ENCODE measurements around the gene DOCK3. TPM values are rescaled to one million over a fixed set of nuclear protein-coding genes. Genes with fewer than 3 reads are reported as not detected.
"Not testable (repeated sequence)": the region's sequence is repeated elsewhere in the genome, so short reads cannot be mapped to it uniquely, and the experiment has no call there.

Gene DOCK3
- polyA plus RNA-seq, 1 donor from 2014 or later: 15.6 TPM

- no peak for TF ChIP-seq CTCF (IDR thresholded peaks at IDR 0.05; ENCODE audit: poor library complexity, severe bottlenecking)
- TF ChIP-seq REST (IDR thresholded peaks at IDR 0.05; ENCODE audit: borderline replicate concordance): no peak
- no peak for TF ChIP-seq POLR2AphosphoS5 (IDR thresholded peaks at IDR 0.05)
- TF ChIP-seq EP300 (conservative IDR thresholded peaks at IDR 0.05; ENCODE audit: poor library complexity, severe bottlenecking): no peak
- TF ChIP-seq MXI1 (conservative IDR thresholded peaks at IDR 0.05; ENCODE audit: poor library complexity, severe bottlenecking): no peak
- no peak for TF ChIP-seq EZH2 (IDR thresholded peaks at IDR 0.05; ENCODE audit: borderline replicate concordance, insufficient read depth, low read length, poor library complexity, severe bottlenecking)
- TF ChIP-seq SMC3 (conservative IDR thresholded peaks at IDR 0.05; ENCODE audit: poor library complexity): no peak
- TF ChIP-seq RAD21 (conservative IDR thresholded peaks at IDR 0.05): no peak
- TF ChIP-seq TAF1 (IDR thresholded peaks at IDR 0.05; ENCODE audit: low read depth): no peak
- H3K36me3 ChIP-seq (ENCODE audit: insufficient read depth, low read length): peaks cover 7% of the 10 kb centered on the region
These were observed 687.7 kb downstream of the DOCK3 start for GRCh38 chr3:51362476-51362875.

GRCh38 chr3:51368276-51368675, 693.5 kb downstream of the DOCK3 start:
- not testable (repeated sequence) for H2AFZ ChIP-seq (ENCODE audit: low read depth, low read length); H3K4me3 ChIP-seq (ENCODE audit: low read length); H3K27me3 ChIP-seq (ENCODE audit: insufficient read depth, low read depth, low read length); H3K79me2 ChIP-seq (replicated peaks; ENCODE audit: insufficient read depth, low read length); H3K27ac ChIP-seq (ENCODE audit: low read length); H3K36me3 ChIP-seq (ENCODE audit: insufficient read depth, low read length); H3K9me2 ChIP-seq (ENCODE audit: insufficient read depth, low read length); H3K9ac ChIP-seq (ENCODE audit: low read length); H3F3A ChIP-seq (ENCODE audit: insufficient read depth, low read length, poor library complexity, severe bottlenecking); H4K20me1 ChIP-seq (ENCODE audit: insufficient read depth); H3K9me3 ChIP-seq (ENCODE audit: low read length); H3K4me2 ChIP-seq (ENCODE audit: low read length)

More at GRCh38 chr3:51362476-51362875, 687.7 kb downstream of the DOCK3 start:
- H2AFZ ChIP-seq (ENCODE audit: low read depth, low read length): no peak overlapping the region
- H3K27me3 ChIP-seq (ENCODE audit: insufficient read depth, low read depth, low read length): no peaks in the 10 kb centered on the region
- H3K4me2 ChIP-seq (ENCODE audit: low read length): no peak overlapping the region
- H3K9me3 ChIP-seq (ENCODE audit: low read length): no peaks in the 10 kb centered on the region
- H3K9ac ChIP-seq (ENCODE audit: low read length): no peak overlapping the region
- no peak overlapping the region for H3K27ac ChIP-seq (ENCODE audit: low read length)
- H3K4me3 ChIP-seq (ENCODE audit: low read length): no peak overlapping the region
- H3K9me2 ChIP-seq (ENCODE audit: insufficient read depth, low read length): no peaks in the 10 kb centered on the region
- no peaks in the 10 kb centered on the region for H4K20me1 ChIP-seq (ENCODE audit: insufficient read depth)
- no peaks in the 10 kb centered on the region for H3F3A ChIP-seq (ENCODE audit: insufficient read depth, low read length, poor library complexity, severe bottlenecking)
- no peaks in the 10 kb centered on the region for H3K79me2 ChIP-seq (replicated peaks; ENCODE audit: insufficient read depth, low read length)

Data from neural cell (in vitro differentiated cells).